Measurements from ENCODE around the gene PAQR9. TPM values are rescaled to one million over a fixed set of nuclear protein-coding genes. Genes with fewer than 3 reads are reported as not detected.

Gene PAQR9
- total and polyA plus RNA-seq, 2 donors (not counting 1 experiment from before 2014, with no cell fraction given) = not detected

GRCh38 chr3:142926368-142926944 lies 37.0 kb downstream of the PAQR9 start:
- Histone ChIP-seq H3K36me3 (ENCODE audit: control insufficient read depth, insufficient read depth, low read length) (no peaks in the 10 kb centered on the region), H3K9ac (ENCODE audit: insufficient read depth, low read length) (no peak overlapping the region), H3K4me3 (replicated peaks in 1 of 4; ENCODE audit: control extremely low read depth in 1 of 4, insufficient read depth in 1 of 4, low read depth in 3 of 4, low read length in 4 of 4) (no peak overlapping the region), H3K27me3 (ENCODE audit: control insufficient read depth, insufficient read depth, low read length) (peaks cover 6% of the 10 kb centered on the region), H3K9me3 (ENCODE audit: control insufficient read depth, insufficient read depth, low read depth, low read length) (no peaks in the 10 kb centered on the region), H3K79me2 (ENCODE audit: control insufficient read depth, insufficient read depth, low read length) (no peaks in the 10 kb centered on the region), H3K4me1 (ENCODE audit: control insufficient read depth, extremely low read depth, insufficient read depth, low read length) (no peaks in the 10 kb centered on the region), H2AFZ (ENCODE audit: low read length) (no peak overlapping the region), H3K4me2 (ENCODE audit: extremely low read depth, insufficient read depth, low read length) (no peak overlapping the region), H3K27ac (ENCODE audit: insufficient read depth, low read length) (no peak overlapping the region), H4K20me1 (ENCODE audit: control insufficient read depth, extremely low read depth, insufficient read depth, low read length) (no peaks in the 10 kb centered on the region)
- DNase-seq (ENCODE audit: low read depth in 2 of 2) = no peak
- TF ChIP-seq CTCF (conservative IDR thresholded peaks at IDR 0.05 in 1 of 2, IDR thresholded peaks at IDR 0.05 in 1 of 2; ENCODE audit: low read depth in 1 of 2, low read length in 2 of 2) (no peak), EZH2 (IDR thresholded peaks at IDR 0.05; ENCODE audit: low read length, missing control alignments) (no peak)

DNA sequence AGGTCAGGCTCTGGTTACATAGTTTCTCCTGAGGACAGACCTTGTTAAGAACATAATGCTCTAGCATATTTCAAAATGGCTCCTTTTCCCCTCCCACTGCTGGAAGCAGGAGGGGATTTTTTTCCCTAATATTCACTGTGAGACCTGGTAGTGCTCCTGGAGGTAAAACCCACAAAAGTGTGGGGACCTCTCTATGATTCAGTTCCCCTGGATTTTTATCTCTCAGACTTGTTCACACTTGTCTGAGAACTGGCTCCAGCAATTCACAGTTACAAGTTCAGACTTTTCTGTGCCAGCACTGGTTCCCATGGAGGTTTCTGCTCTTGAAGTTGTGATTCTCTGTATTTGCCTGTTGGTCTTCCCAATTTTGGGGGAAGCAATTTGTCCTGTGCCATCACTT lies 38.3 kb downstream of the PAQR9 start:
- no peak overlapping the region for H3K4me2 ChIP-seq (ENCODE audit: extremely low read depth, insufficient read depth, low read length)
- H2AFZ ChIP-seq (ENCODE audit: low read length) = no peak overlapping the region
- H3K27ac ChIP-seq (ENCODE audit: insufficient read depth, low read length) = no peak overlapping the region
- H3K4me3 ChIP-seq (replicated peaks in 1 of 4; ENCODE audit: control extremely low read depth in 1 of 4, insufficient read depth in 1 of 4, low read depth in 3 of 4, low read length in 4 of 4) = no peak overlapping the region
- H3K27me3 ChIP-seq (ENCODE audit: control insufficient read depth, insufficient read depth, low read length) = peaks cover 3% of the 10 kb centered on the region
- TF ChIP-seq EZH2 (IDR thresholded peaks at IDR 0.05; ENCODE audit: low read length, missing control alignments) = no peak
- no peak for TF ChIP-seq CTCF (conservative IDR thresholded peaks at IDR 0.05 in 1 of 2, IDR thresholded peaks at IDR 0.05 in 1 of 2; ENCODE audit: low read depth in 1 of 2, low read length in 2 of 2)
- H3K9ac ChIP-seq (ENCODE audit: insufficient read depth, low read length) = no peak overlapping the region
- no peaks in the 10 kb centered on the region for H3K9me3 ChIP-seq (ENCODE audit: control insufficient read depth, insufficient read depth, low read depth, low read length)
- H4K20me1 ChIP-seq (ENCODE audit: control insufficient read depth, extremely low read depth, insufficient read depth, low read length) = no peaks in the 10 kb centered on the region
- H3K79me2 ChIP-seq (ENCODE audit: control insufficient read depth, insufficient read depth, low read length) = no peaks in the 10 kb centered on the region
- no peaks in the 10 kb centered on the region for H3K36me3 ChIP-seq (ENCODE audit: control insufficient read depth, insufficient read depth, low read length)
- no peaks in the 10 kb centered on the region for H3K4me1 ChIP-seq (ENCODE audit: control insufficient read depth, extremely low read depth, insufficient read depth, low read length)
- DNase-seq (ENCODE audit: low read depth in 2 of 2) = peak in 1 of 2 donors; percentile 50

DNA sequence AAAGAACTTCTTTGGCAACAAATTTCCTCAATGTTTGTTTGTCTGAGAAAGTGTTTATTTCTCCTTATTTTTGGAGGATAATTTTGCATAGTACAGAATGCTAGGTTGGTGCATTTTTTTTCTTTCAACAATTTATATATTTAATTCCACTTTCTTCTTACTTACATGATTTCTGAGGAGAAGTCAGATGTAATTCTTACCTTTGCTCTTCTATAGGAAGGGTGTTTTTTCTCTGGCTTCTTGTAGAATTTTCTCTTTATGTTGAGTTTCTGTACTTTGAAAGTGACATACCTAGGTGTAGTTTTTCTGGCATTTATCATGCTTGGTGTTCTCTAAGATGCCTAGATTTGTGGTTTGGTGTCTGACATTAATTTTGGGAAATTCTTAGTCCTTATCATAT lies 39.8 kb downstream of the PAQR9 start:
- no peak for DNase-seq (ENCODE audit: low read depth in 2 of 2)
- Histone ChIP-seq H3K4me2 (ENCODE audit: extremely low read depth, insufficient read depth, low read length) (no peak overlapping the region), H3K36me3 (ENCODE audit: control insufficient read depth, insufficient read depth, low read length) (no peaks in the 10 kb centered on the region), H3K4me3 (replicated peaks in 1 of 4; ENCODE audit: control extremely low read depth in 1 of 4, insufficient read depth in 1 of 4, low read depth in 3 of 4, low read length in 4 of 4) (no peak overlapping the region), H3K27me3 (ENCODE audit: control insufficient read depth, insufficient read depth, low read length) (peaks cover 3% of the 10 kb centered on the region), H4K20me1 (ENCODE audit: control insufficient read depth, extremely low read depth, insufficient read depth, low read length) (no peaks in the 10 kb centered on the region), H3K9ac (ENCODE audit: insufficient read depth, low read length) (no peak overlapping the region), H2AFZ (ENCODE audit: low read length) (no peak overlapping the region), H3K9me3 (ENCODE audit: control insufficient read depth, insufficient read depth, low read depth, low read length) (no peaks in the 10 kb centered on the region), H3K27ac (ENCODE audit: insufficient read depth, low read length) (no peak overlapping the region), H3K79me2 (ENCODE audit: control insufficient read depth, insufficient read depth, low read length) (no peaks in the 10 kb centered on the region), H3K4me1 (ENCODE audit: control insufficient read depth, extremely low read depth, insufficient read depth, low read length) (no peaks in the 10 kb centered on the region)
- TF ChIP-seq CTCF (conservative IDR thresholded peaks at IDR 0.05 in 1 of 2, IDR thresholded peaks at IDR 0.05 in 1 of 2; ENCODE audit: low read depth in 1 of 2, low read length in 2 of 2) (no peak), EZH2 (IDR thresholded peaks at IDR 0.05; ENCODE audit: low read length, missing control alignments) (no peak)
